OCI-LY7 (cell line): ENCODE data around the gene PRKD2.

ENCODE experiments used
- CTCF ChIP-seq: fragments of 200-600 bp; sonication (generic); conservative IDR thresholded peaks from 2 replicates; pipeline ENCODE4 v1.5.1; 2014; ENCODE audit warnings: mild to moderate bottlenecking, antibody characterized with exemption, low read length, moderate library complexity, mixed read lengths
- EZH2phosphoT487 ChIP-seq: fragments of 200-600 bp; sonication (generic); IDR thresholded peaks from 2 replicates; pipeline ENCODE4 v1.6.1; 2018; ENCODE audit warnings: low read depth, borderline replicate concordance, mild to moderate bottlenecking, mixed run types, antibody characterized with exemption, low read length, moderate library complexity, mixed read lengths

GRCh38 chr19:46639358-46640182 lies 77.3 kb downstream of the PRKD2 start:
- TF ChIP-seq EZH2phosphoT487 (no peak), CTCF (no peak)
